H9 (cell line): ENCODE measurements around the gene MYLK. TPM values are rescaled to one million over a fixed set of nuclear protein-coding genes. Genes with fewer than 3 reads are reported as not detected.

Experiments used
- DNase-seq: peaks from one replicate; pipeline ENCODE4 v3.0.0-alpha.2; 2017
- H2AFZ ChIP-seq: one replicate; pipeline ENCODE4 v1.6.1; 2013; ENCODE audit warnings: mild to moderate bottlenecking, low read length, control low read depth, moderate library complexity
- H2AK5ac ChIP-seq: 2 replicates; pipeline ENCODE4 v1.6.1; 2013; ENCODE audit warnings: low read length, control low read depth, mixed read lengths; ENCODE audit not compliant: insufficient read length
- H2BK120ac ChIP-seq: one replicate; pipeline ENCODE4 v1.6.1; 2013; ENCODE audit warnings: low read depth, mild to moderate bottlenecking, low read length, control low read depth, inconsistent platforms; ENCODE audit not compliant: poor library complexity, severe bottlenecking
- H2BK12ac ChIP-seq: 2 replicates; pipeline ENCODE4 v1.6.1; 2013; ENCODE audit warnings: low read length, control low read depth, mixed read lengths, low read depth; ENCODE audit not compliant: insufficient read length
- H2BK15ac ChIP-seq: 2 replicates; pipeline ENCODE4 v1.6.1; 2013; ENCODE audit warnings: low read depth, low read length, control low read depth
- H2BK20ac ChIP-seq: one replicate; pipeline ENCODE4 v1.6.1; 2013; ENCODE audit warnings: low read depth, mild to moderate bottlenecking, low read length, control low read depth, inconsistent platforms; ENCODE audit not compliant: poor library complexity, severe bottlenecking
- H2BK5ac ChIP-seq: 2 replicates; pipeline ENCODE4 v1.6.1; 2013; ENCODE audit warnings: low read length, control low read depth, mixed read lengths; ENCODE audit not compliant: insufficient read length
- H3K14ac ChIP-seq: 2 replicates; pipeline ENCODE4 v1.6.1; 2013; ENCODE audit warnings: low read length, control low read depth; ENCODE audit not compliant: insufficient read depth
- H3K18ac ChIP-seq: 2 replicates; pipeline ENCODE4 v1.6.1; 2013; ENCODE audit warnings: low read depth, mild to moderate bottlenecking, mixed read lengths, low read length, control low read depth; ENCODE audit not compliant: insufficient read length
- H3K23ac ChIP-seq: 2 replicates; pipeline ENCODE4 v1.6.1; 2013; ENCODE audit warnings: low read length, control low read depth, mixed read lengths, low read depth; ENCODE audit not compliant: insufficient read length
- H3K23me2 ChIP-seq: 2 replicates; pipeline ENCODE4 v1.6.1; 2013; ENCODE audit warnings: low read depth, mild to moderate bottlenecking, mixed read lengths, low read length, control low read depth; ENCODE audit not compliant: insufficient read length, poor library complexity, severe bottlenecking
- H3K27ac ChIP-seq: 2 replicates; pipeline ENCODE4 v1.5.1; 2013; ENCODE audit warnings: low read length, control low read depth, mixed read lengths, low read depth; ENCODE audit not compliant: insufficient read length
- H3K27me3 ChIP-seq: 2 replicates; pipeline ENCODE4 v1.6.1; 2013; ENCODE audit warnings: low read length, control low read depth, inconsistent platforms; ENCODE audit not compliant: insufficient read depth
- H3K4ac ChIP-seq: 2 replicates; pipeline ENCODE4 v1.6.1; 2013; ENCODE audit warnings: low read depth, mild to moderate bottlenecking, control low read depth, inconsistent platforms, low read length, moderate library complexity
- H3K4me1 ChIP-seq: 2 replicates; pipeline ENCODE4 v1.6.1; 2013; ENCODE audit warnings: low read length, control low read depth, inconsistent platforms; ENCODE audit not compliant: insufficient read depth
- H3K4me2 ChIP-seq: 2 replicates; pipeline ENCODE4 v1.6.1; 2013; ENCODE audit warnings: low read length, control low read depth, mixed read lengths; ENCODE audit not compliant: insufficient read length, insufficient read depth
- H3K56ac ChIP-seq: 2 replicates; pipeline ENCODE4 v1.6.1; 2013; ENCODE audit warnings: low read depth, mild to moderate bottlenecking, mixed read lengths, low read length, control low read depth; ENCODE audit not compliant: insufficient read length
- H3K79me1 ChIP-seq: 2 replicates; pipeline ENCODE4 v1.6.1; 2013; ENCODE audit warnings: low read depth, mild to moderate bottlenecking, moderate library complexity, low read length, control low read depth, inconsistent platforms; ENCODE audit not compliant: insufficient read depth, poor library complexity, severe bottlenecking
- H3K79me2 ChIP-seq: 2 replicates; pipeline ENCODE4 v1.6.1; 2013; ENCODE audit warnings: low read length, control low read depth, inconsistent platforms; ENCODE audit not compliant: insufficient read depth
- H3K9ac ChIP-seq: 2 replicates; pipeline ENCODE4 v1.6.1; 2013; ENCODE audit warnings: low read length, control low read depth, mixed read lengths; ENCODE audit not compliant: insufficient read length; ENCODE audit errors: extremely low read depth
- H3K9me3 ChIP-seq: one replicate; pipeline ENCODE4 v1.6.1; 2013; ENCODE audit warnings: low read depth, low read length, inconsistent platforms; ENCODE audit not compliant: control insufficient read depth
- H3T11ph ChIP-seq: one replicate; pipeline ENCODE4 v1.6.1; 2013; ENCODE audit warnings: mild to moderate bottlenecking, low read length, control low read depth, inconsistent platforms
- H4K20me1 ChIP-seq: one replicate; pipeline ENCODE4 v1.6.1; 2013; ENCODE audit not compliant: control insufficient read depth, insufficient read length, insufficient read depth
- H4K5ac ChIP-seq: 2 replicates; pipeline ENCODE4 v1.6.1; 2013; ENCODE audit warnings: low read depth, mild to moderate bottlenecking, mixed read lengths, low read length, control low read depth; ENCODE audit not compliant: insufficient read length
- H4K8ac ChIP-seq: replicated peaks from 2 replicates; pipeline ENCODE4 v1.6.1; 2013; ENCODE audit warnings: low read length, control low read depth, mixed read lengths, low read depth; ENCODE audit not compliant: insufficient read length
- H4K91ac ChIP-seq: 2 replicates; pipeline ENCODE4 v1.6.1; 2013; ENCODE audit warnings: low read depth, mild to moderate bottlenecking, moderate library complexity, mixed read lengths, low read length, control low read depth; ENCODE audit not compliant: insufficient read length
- H3K27ac Mint-ChIP-seq, 3 experiments: 2 replicates in 2 of 3; 3 replicates in 1 of 3; pipeline ENCODE4 v1.8.0; 2020 to 2021; ENCODE audit warnings: mixed read lengths in 3 of 3, mild to moderate bottlenecking in 1 of 3, moderate library complexity in 1 of 3
- H3K27me3 Mint-ChIP-seq: 2 replicates; pipeline ENCODE4 v1.8.0; 2021; ENCODE audit warnings: low read depth, mild to moderate bottlenecking, moderate library complexity, mixed read lengths
- H3K36me3 Mint-ChIP-seq, 3 experiments: 2 replicates in 2 of 3; 3 replicates in 1 of 3; pipeline ENCODE4 v1.8.0; 2020 to 2021; ENCODE audit warnings: low read depth in 3 of 3, mixed read lengths in 3 of 3; ENCODE audit not compliant: insufficient read depth in 1 of 3
- H3K4me1 Mint-ChIP-seq, 2 experiments: 2 replicates each; pipeline ENCODE4 v1.8.0; 2020; ENCODE audit warnings: mixed read lengths in 2 of 2
- H3K4me3 Mint-ChIP-seq, 2 experiments: 2 replicates in 1 of 2; 3 replicates in 1 of 2; pipeline ENCODE4 v1.8.0; 2020 to 2021; ENCODE audit warnings: mild to moderate bottlenecking in 2 of 2, mixed read lengths in 2 of 2, moderate library complexity in 1 of 2
- H3K9me3 Mint-ChIP-seq, 2 experiments: 2 replicates in 1 of 2; 3 replicates in 1 of 2; pipeline ENCODE4 v1.8.0; 2020; ENCODE audit warnings: mild to moderate bottlenecking in 2 of 2, mixed read lengths in 2 of 2, moderate library complexity in 1 of 2
- WGBS: extraction: QIAGEN DNeasy Blood & Tissue Kit; methylation state at CpG from one replicate; pipeline ENCODE4 v1.1.7; 2013; ENCODE audit warnings: missing lambda C conversion rate, low lambda C conversion rate, mixed read lengths; ENCODE audit not compliant: insufficient read length; ENCODE audit errors: extremely low coverage; 5-methylcytosine and 5-hydroxymethylcytosine counted together
- total RNA-seq: library from RNA; stranded (reverse); gene quantifications from 2 replicates; pipeline ENCODE4 v1.2.1, GENCODE V29; 2021
- TF ChIP-seq, protein P1 (sequence below): fragments of 200-600 bp; sonication (generic); conservative IDR thresholded peaks from 3 replicates; pipeline ENCODE4 v1.8.0; 2021; ENCODE audit warnings: antibody characterized with exemption, mild to moderate bottlenecking

Gene MYLK
- total RNA-seq, 1 experiment from 2014 or later, result 10.1 TPM

DNA sequence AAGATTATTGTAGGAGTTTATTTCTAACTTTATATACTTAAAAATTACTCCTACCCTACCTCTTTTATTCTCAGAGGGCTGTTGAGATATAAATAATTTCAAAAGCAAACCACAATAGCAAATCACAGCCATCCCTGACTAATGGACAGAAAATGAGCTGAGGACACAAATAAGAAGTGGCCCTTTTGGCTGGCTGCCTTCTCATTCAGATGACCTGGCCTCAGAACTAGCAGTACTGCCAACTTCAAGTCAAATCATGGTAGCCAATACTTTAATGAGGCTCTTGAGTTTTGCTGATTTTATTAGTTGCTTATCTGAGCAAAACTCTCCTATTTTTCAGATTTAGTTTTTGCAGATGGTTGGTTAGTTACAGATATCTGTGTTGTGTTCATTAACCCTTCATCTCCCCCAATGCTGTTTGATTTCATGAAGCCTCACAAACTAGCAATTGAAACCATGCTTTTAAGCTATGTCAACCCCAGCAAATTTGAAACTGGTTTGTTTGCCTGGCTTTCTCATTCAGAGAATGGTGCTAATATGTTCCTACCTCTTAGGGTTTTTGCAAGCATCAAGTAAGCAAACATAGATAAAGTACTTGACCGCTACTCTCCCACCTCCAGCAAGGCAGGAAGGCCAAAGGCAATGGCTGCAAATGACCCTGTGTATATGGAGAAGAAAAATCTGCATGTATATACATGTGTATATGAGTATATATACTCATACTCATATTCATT lies 225.8 kb downstream of the MYLK start:
- no peaks in the 10 kb centered on the region for H3K27me3 ChIP-seq
- no peaks in the 10 kb centered on the region for H3K23me2 ChIP-seq
- H3T11ph ChIP-seq, result no peak overlapping the region
- no peak overlapping the region for H3K18ac ChIP-seq
- H3K27ac Mint-ChIP-seq, result no peak overlapping the region
- H3K14ac ChIP-seq, result no peak overlapping the region
- H3K79me1 ChIP-seq, result no peaks in the 10 kb centered on the region
- H4K8ac ChIP-seq, result no peak overlapping the region
- H4K5ac ChIP-seq, result no peak overlapping the region
- H4K20me1 ChIP-seq, result no peaks in the 10 kb centered on the region
- peaks cover 6% of the 10 kb centered on the region for H3K9me3 ChIP-seq
- TF ChIP-seq, protein P1, sequence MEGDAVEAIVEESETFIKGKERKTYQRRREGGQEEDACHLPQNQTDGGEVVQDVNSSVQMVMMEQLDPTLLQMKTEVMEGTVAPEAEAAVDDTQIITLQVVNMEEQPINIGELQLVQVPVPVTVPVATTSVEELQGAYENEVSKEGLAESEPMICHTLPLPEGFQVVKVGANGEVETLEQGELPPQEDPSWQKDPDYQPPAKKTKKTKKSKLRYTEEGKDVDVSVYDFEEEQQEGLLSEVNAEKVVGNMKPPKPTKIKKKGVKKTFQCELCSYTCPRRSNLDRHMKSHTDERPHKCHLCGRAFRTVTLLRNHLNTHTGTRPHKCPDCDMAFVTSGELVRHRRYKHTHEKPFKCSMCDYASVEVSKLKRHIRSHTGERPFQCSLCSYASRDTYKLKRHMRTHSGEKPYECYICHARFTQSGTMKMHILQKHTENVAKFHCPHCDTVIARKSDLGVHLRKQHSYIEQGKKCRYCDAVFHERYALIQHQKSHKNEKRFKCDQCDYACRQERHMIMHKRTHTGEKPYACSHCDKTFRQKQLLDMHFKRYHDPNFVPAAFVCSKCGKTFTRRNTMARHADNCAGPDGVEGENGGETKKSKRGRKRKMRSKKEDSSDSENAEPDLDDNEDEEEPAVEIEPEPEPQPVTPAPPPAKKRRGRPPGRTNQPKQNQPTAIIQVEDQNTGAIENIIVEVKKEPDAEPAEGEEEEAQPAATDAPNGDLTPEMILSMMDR, result no peak
- H4K91ac ChIP-seq, result no peak overlapping the region
- no peak overlapping the region for H2BK12ac ChIP-seq
- H3K4me1 ChIP-seq, result no peaks in the 10 kb centered on the region
- H2AK5ac ChIP-seq, result no peak overlapping the region
- H2BK5ac ChIP-seq, result no peak overlapping the region
- H3K4me2 ChIP-seq, result no peak overlapping the region
- H3K36me3 Mint-ChIP-seq, result peaks cover 9 to 19% (median 18%) of the 10 kb centered on the region in 3 experiments
- DNase-seq, result no peak
- H3K23ac ChIP-seq, result no peak overlapping the region
- H3K9ac ChIP-seq, result no peak overlapping the region
- H2BK20ac ChIP-seq, result no peak overlapping the region
- no peak overlapping the region for H3K27ac ChIP-seq
- H3K79me2 ChIP-seq, result no peaks in the 10 kb centered on the region
- no peak overlapping the region for H2BK15ac ChIP-seq
- no peaks in the 10 kb centered on the region for H3K4me1 Mint-ChIP-seq
- no peak overlapping the region for H2AFZ ChIP-seq
- no peak overlapping the region for H3K4ac ChIP-seq
- H3K27me3 Mint-ChIP-seq, result no peaks in the 10 kb centered on the region; the same call in none of the 2 replicates
- peaks cover 7 to 8% of the 10 kb centered on the region in 2 experiments for H3K9me3 Mint-ChIP-seq
- H2BK120ac ChIP-seq, result no peak overlapping the region
- no peak overlapping the region for H3K56ac ChIP-seq
- WGBS, result no CpG with 5 or more reads among the region's 1 CpG
- H3K4me3 Mint-ChIP-seq, result no peak overlapping the region
